Germinal center (tissue), 1 donor: ENCODE results near the gene ARHGEF17.
A peak's percentile ranks its signal among the peaks of the same experiment; 100 is the strongest.

Experiments used
- DNase-seq: peaks from one replicate; pipeline ENCODE4 v3.0.0; 2012; ENCODE audit warnings: mixed read lengths, low spot score

ARHGEF17 gene

DNA sequence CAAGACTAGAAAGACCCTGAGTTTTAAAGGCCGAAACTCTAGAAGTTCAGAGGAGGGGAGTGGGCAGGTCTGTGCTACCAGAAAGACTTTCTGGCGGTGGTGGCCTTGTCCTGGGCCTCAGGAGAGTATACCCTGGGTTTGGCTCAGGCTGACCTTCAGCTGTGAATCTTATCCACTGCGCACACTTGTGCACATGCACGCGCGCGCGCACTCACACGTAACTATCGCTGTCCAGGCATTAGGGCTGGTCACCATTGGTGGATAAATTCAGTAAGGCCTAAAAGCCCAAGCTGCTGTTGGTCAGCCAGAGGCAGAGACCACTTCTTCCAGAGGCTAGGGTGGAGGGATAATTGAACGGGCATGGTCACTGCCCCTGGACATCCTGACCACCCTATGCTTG lies 25.1 kb downstream of the ARHGEF17 start:
- DNase-seq, result no peak

DNA sequence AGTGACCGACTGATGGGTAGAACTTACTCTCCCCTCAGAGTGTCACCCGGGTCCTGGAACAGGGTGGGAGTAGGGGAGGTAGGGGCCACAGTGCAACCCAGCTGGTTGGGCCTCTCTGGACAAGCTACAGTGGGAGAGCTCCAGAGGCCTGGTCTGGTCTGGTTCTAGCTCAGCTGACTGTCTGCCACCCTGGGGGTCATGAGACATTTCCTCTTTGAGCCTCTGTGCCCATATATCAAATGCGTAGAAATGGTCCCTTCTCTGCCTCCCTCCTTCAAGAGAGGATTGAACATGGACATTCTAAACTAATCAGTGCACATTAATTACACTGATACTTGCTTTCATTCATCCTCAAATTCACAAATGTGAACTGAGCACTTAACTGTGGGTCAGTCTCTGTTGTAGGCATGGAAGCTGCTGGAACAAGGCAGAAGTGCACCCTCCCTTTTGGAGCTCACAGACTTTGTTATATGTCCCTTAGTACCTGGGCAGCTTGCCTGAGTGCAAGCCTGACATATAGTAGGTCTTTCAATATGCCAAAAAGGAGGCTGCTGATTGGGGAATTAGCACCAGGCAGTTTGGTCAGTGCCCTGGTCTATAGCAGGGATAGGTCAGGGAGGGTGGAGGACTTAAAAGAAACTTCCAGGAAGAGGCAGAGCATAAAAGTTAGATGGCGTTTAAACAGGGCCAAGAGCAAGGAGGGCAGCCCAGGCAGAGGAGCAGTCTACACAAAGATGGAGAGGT lies 25.7 kb downstream of the ARHGEF17 start:
- DNase-seq, result no peak

DNA sequence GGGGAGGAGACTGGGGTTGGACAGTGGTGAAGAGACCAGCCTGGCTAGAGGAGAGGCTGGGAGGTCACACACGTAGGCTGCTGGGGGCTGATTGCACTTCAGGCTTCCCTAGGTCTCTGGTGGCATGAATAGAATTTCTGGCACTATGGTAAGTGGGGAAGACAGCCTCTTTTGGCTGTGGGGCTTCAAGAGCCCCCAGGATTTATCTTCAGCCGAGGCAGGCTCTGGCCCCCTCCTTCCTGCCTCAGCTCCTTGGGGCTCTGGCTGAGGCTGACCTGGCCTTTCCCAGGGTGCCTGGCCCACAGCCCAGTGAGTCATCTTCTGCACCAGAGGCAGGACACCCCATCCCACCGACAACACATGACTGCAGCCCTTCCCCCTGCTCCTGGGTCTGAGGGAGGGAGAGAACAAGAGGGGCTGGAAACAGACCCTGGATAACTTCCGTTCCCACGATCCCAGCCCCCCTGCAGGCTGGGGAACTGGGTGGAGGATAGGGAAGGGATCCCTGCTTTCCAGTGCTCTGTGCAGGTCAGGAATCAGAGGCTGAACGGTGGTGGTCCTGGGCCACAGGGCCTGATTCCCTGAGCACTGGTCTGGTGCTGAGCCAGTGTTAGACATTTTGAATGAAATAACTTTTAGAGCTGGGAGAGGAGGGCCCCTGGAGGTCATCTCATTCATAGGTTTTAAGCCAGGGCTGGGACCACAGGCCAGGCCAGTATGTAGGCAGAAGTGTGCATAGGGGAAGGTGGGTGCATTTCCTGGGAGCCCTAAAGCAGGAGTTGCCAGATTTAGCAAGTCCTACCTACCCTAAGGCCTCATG lies 26.5 kb downstream of the ARHGEF17 start:
- DNase-seq, result no peak

DNA sequence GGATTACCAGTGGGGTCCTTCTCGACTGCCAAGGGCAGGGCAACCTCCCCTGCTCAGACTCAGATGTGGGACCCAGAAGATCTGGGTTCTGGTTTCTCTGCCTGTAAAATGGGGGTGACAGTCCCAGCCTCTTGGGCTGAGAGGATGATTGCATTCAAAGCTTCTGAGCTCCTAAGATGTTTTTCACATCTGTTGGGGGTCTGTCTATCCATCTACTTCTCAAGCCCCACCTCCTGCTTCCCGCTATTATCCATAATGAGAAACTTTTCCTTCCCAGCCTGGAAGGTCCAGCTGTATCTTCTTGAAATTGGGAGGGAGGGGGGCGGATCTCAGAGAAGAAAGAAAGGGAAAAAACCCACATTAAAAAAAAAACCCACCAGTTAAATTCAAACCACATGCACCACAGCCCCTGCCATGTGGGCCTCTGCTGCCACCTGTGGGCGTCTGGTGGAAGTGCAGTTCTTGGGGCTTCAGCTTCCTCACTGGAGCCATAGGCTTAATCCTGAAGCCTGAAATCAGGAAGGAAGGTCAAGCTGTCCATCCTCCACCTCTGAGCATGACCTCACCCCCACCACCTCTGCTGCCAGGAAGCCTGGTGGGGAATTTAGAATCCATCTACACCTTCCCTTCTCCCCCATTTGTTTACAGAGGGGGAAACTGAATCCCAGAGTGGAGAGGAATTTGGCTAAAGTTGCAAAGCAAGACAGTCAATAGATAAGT lies 27.3 kb downstream of the ARHGEF17 start:
- DNase-seq, result peak; percentile 88

DNA sequence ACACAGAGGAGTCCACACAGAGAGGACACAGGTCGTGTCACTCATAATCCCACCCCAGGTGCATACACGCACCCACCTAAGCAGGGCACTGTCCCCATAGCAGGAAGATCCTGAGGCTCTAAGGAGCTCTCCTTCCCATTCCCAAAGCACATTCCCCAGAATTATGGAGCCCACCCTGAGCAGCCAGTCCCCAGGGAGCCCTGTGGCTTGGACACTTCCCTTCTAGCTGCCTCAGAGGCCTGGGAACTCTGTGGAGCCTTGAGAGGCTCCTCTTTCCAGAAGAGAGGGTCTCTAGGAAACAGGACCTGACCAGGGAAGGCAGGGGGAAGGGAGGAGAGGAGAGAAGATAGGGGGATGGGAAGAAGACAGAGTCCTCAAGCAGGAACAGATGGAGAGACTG lies 29.8 kb downstream of the ARHGEF17 start:
- DNase-seq, result no peak

DNA sequence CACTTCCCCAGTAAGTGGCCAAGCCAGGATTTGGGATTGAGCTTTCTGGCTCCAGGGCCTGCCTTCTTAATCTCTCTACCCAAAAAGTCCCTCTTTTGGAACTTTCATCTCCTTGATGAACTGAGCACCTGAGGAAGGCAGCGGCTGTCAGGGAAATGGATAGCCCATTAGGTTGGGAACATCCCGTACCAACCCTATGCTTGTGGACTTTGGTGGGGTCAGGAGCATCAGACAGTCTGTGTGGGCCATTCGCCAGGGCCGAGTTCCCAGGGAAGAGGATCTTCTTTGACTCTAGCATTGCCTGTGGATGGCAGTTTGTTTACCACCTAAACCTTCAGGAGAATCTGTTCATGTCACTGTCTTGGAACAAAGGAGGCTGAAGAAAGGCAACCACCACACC lies 30.2 kb downstream of the ARHGEF17 start:
- DNase-seq, result no peak

DNA sequence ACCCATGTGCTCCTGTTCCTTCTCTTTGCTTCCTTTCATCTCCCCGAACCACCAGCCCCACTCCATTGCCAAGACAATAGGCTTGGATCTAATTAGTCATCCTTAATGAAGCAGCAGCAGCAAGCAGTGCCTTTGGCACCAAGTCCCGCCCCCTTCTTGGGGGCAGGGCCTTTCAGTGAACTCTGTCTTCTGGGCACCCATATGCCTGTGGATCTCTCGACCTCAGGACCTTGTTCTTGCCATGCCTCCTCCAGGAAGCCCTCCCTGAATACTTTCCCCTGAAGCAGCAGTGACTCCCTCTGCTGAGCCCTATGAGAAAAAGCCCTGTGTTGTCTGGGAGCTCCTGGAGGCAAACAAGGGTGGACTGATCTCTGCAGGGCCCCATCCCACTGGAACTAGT lies 32.1 kb downstream of the ARHGEF17 start:
- DNase-seq, result no peak

DNA sequence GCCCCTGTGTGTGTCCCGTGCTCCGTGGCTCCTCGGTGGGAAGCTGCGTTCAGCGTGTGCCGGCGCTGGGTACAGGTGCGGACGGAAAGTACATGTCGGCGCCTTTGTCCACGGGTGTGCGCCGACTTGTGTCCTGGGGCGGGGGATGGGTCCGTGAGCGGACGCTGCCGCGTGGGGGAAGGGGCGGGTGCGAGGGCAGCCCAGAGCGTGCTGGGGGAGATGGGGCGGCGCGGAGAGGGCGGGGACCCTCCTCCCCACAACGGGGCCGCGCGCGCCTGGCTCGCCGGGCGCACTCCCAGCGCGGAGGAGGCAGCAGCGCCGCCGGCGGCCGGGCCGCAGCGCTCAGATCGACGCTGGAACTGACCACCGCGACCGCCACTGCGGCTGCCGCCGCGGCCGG lies 34.6 kb downstream of the ARHGEF17 start:
- no peak for DNase-seq

DNA sequence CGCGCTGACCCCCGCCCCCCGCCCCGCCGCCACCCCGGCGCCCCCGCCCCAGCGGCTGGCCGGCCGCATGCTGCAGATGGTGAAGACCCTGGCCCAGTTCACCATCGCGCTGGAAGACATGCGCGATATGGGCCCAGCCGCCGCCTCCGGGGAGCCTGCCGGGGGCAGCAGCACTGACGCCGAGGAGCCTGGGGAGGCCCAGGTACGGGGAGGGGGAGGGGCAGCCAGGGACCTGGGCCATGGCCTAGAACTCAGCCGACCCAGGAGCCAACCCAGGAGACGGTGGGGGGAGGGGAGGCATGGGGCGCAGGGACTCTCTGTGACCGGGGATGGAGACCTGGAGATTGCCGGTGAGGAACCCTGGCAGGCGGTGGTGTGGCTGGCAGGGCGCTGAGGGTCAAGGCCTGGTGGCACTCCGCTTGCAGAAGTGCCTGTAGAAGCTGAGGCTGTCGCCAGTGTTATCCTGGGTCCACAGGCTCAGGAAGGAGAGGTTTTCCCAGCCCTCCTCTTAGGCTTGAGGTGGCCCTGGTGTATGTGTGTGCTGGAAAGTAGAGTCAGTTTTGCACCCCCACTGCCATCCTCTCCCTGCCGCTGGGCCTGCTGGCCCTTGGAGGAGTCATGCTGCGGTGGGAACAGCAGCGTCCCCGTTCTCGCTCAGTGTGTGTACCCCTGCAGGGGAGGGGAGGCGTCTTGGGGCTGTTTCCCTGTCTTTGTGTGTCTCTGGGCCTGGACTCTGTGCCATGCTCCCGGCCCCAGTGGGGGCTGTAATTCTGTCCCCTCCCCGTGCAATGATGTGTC lies 35.2 kb downstream of the ARHGEF17 start:
- no peak for DNase-seq

DNA sequence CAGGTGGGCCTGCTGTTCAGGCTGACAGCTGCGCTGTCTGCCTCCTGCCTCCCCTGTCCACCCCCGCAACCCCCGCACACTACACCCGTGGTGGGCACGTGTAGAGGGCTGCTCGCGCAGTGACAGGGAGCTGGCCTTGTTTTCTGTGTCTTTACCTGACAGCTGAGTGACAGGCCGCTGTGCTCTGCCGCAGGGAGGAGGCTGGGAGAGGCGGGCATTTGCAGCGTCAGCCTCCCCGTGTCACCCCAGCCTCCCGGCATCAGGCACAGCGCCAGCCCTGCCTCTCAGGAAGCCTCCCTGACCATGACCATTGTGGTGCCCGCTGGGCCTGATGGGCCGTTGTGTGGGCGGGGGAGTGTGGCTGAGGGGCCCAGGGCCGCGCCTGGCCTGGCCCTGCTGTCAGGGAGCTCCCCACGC lies 36.1 kb downstream of the ARHGEF17 start:
- DNase-seq, result no peak

DNA sequence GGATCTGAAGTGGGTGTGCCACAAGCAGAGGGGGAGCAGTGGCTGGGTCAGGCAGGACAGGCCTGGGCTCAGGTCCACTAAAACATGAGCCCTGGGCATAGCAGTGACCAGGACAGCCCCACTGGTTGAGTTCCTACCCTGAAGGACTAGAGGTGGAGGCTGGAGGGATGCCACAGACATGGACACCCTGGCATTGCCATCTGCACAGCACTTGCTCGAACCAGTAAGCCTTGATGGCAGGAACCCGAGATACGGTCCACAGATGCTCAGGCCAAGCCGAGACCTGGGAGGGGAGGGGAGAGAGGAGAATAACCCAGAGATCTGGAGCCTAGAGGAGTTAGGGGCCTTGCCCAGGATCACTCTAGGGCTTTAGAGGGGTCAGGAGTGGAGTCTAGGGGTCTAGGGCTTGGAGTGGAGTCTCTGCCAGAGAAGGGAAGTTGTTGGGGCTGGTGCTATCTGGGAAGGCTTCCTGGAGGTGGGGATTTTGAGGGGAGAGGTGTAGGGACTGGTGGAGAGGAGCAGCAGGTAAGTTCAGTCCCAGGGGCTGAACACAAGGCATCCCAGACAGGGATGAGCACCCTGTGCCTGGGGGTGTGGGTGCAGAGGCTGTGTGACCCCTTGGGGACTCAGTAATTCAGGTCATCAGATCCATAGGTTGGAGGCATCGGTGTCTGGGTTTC lies 37.5 kb downstream of the ARHGEF17 start:
- DNase-seq, result no peak

DNA sequence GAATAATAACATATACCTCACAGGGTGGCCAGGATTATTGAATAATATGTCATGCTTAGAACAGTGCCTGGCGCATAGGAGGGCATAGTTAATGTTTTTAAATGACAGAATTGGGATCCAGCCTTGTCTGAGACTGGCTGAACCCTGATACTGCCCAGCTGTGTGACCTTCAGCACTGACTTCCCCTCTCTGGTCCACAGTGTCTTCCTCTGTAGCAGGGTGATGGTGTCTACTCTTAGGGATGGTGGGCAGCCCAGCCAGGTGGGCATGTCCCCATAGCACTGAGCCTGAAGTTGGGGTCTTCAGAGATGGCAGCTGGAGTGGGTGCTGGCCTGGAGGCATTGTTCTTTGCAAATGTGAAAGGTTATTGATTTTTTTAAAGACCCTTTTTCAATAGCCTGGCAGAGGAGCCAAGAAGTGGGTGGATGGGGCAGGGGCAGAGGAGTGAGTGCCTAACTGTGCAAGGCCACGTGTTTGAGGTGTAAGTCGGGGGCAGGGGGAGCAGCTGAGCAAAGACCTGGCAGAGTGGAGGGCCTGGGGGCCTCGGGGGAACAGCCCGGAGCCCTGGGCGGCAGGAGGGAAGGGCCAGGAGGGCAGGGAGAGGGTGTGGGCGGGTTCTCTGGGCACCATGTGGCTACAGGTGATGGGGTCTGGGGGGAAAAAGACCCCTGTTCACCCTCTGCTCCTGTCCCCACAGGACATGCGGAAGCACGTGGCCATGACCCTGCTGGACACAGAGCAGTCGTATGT lies 38.3 kb downstream of the ARHGEF17 start:
- DNase-seq, result no peak

DNA sequence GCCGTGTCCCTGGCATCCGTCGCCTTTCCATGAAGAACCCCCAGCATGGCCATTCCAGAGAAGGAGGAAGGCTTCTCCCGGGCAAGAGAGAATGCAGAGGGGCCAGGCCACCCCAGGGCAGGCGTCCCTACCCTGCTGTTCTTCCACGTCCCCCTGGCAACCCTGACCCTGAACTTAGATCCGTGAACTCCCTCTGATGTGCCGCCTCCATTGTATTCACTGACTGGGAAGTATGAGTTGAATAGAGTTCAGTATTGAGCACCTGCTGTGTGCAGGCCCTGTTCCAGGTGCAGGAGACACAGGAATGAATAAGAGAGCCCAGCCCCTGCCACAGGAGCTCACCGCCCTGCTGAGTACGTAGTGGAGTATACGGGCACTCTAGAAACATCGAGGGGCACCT lies 39.0 kb downstream of the ARHGEF17 start:
- DNase-seq, result no peak

DNA sequence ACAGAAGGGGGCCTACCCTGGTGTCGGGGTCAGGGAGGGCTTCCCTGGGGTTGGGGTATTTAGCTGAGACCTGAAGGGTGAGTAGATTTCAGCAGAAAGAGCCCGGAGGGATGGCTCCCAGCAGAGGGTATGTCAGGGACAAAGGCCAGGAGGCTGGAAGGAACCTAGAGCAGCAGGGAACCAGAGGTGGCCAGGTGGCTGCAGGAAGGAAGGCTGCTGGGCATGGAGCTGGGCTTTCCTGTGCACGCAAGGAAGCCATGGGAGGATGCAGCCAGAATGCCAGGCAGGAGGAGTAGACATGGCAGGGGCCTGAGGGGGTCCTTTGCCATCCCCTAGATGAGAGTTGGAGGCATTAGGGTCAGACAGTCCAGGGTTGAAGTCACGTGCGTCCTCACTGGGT lies 40.8 kb downstream of the ARHGEF17 start:
- DNase-seq, result no peak

DNA sequence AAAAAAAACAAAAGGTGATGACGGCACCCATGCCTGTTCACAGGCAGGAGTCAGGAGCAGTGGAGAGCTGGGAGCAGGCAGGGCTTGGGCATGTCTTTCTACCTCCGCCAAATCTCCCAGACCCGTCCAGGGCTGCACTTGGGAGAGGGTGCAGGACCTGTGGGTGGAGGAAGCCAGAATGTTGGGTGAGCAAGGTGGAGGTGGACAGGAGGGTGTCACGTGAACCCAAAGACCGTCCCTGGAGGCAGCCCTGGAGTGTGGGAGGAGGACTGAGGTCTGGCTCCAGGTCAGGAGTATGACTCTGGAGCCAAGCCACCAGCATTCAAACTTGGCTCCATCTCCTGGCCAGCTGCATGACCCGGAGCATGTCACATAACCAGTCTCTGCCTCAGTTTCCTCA lies 41.6 kb downstream of the ARHGEF17 start:
- no peak for DNase-seq

DNA sequence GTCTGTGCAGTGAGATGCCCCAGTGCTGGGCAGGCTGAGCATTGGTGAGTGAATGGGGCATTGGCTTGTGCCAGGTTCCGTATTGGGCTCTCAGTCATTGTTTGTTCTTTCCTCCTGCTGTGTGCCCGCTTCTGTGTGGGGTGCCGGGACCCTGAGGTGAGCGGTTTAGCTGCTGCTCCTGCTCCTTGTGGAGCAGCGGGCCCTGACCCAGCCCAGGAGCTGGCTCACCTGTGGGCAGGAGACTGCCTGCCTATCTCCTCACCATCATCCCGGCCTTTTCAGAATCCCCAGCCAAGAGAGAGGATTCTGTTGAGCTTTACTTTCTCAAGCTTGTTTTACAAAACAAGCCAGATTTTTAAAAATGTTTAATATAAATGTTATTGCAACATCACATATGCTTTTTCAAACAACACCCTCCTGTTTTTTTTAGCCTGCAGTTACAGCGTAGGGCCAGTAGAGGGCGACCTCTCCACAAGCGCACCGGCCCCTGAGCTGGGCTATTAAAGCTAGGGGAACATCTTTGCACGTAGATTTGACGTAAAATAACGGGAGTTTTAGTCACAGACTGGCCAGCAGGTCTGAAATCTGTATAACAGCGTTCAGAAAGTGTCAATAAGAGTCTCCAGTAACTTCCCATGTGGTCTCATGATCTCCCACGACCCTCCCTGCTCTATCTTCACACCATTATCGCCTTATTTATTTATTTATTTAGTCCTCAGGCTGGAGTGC lies 43.0 kb downstream of the ARHGEF17 start:
- peak; percentile 86 for DNase-seq

DNA sequence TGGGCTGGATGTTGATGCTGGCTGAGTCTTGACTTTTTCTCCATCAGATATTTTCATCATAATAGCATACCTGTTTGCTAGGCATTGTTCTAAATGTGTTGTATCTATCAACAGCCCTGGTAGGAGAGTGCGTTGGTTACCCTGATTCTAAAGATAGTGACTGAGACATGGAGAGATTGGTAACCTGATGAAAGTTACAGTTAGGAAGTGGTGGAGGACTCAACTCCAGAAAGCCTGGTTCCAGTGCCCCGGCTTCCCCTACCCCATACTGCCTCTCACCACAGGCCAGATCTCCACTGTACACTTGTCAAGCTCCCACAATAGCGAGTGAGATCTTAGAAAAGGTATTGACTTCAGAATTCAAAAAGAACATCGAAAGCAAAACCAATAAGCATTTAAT lies 45.3 kb downstream of the ARHGEF17 start:
- DNase-seq, result no peak

DNA sequence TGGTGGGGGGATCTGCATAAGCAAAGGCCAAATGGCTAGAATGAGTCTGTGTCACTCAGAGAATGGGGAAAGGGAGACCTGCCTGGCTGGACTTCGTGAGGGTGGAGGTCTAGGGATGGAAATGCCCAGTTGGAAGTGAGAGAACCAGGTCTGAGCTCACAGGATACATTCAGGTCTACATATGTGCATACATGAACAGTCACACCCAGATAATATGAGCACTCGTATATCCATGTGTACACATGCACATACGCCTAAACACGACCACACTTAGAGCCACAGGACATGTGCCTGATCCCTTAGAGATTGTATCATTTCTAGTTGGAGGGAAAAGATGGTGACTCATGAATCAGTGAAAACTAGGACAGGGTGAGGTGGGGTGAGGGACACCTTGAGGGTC lies 47.0 kb downstream of the ARHGEF17 start:
- no peak for DNase-seq

DNA sequence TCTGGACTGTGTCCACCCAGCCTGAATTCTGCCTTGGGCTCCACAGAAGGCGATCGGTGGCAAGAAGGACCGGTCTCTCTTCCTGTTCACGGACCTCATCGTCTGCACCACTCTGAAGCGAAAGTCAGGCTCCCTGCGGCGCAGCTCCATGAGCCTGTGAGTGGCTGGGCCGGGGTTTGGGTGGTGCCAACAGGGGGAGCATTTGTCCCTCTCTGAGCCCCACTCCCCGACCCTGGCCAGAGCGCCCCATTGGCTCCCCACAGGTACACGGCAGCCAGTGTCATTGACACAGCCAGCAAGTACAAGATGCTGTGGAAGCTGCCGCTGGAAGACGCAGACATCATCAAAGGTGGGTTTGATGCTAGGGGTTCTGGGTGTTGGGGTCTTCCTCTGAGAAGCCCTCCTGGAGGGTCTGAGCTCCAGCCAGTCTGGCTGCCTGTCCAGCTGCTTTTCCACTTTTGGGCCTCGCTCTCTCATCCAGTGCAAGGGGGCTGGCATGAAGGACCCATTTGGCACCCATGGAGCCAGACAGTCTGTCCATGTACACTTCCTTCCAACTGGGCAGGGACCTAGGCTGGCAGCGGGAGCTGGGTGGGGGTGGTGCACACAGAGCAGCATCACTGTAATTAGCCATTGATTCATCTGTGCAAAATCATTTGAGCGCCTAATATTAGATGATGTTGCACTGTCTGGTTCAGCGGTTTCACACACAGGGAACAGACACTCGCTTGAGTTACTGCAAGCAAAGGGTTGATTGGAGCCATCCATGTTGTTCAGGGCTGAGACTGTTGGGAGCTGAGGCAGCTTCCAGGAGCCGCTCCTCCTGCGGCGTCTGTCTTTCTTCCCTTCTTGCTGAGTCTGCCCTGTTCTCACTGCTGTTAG lies 49.1 kb downstream of the ARHGEF17 start:
- DNase-seq, result no peak
